ENCODE data around the gene LSMEM2.

DNA sequence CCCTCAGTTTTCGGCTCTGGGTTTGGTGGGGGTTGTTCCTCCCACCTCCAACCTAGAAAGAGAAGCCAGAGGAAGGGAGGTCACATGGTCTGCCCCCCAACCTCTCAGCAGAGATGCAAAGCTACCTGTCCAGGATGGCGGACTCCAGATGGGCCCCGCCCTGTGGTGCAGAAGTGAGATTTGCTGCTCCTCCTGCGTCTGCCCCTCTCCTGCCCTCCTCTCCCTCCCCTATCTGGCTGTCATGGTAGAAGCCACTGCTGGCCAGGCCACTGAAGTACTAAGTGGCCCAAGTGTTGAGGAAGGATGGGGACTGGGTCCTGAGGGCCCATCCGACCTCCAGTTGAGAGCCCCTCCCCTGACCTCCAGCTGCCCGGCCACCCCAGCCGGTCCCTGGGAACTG, 12.1 kb upstream of the LSMEM2 start:
- TF ChIP-seq POLR2A (IDR thresholded peaks at IDR 0.05; ENCODE audit: low read length) (no peak), GATA1 (IDR thresholded peaks at IDR 0.05; ENCODE audit: low read depth, low read length) (no peak)

All from erythroblast (primary cell).